Trophoblast cell (in vitro differentiated cells and primary cell): ENCODE measurements around the gene CAPN10.

Experiments
- DNase-seq, 2 donors: peaks; one replicate each; pipeline ENCODE4 v3.0.0-alpha.2; 2016
- H2AFZ ChIP-seq: 2 replicates; pipeline ENCODE4 v1.6.1; 2013; ENCODE audit warnings: low read length, moderate library complexity, mild to moderate bottlenecking; ENCODE audit not compliant: insufficient read depth, poor library complexity
- H2AK5ac ChIP-seq: 2 replicates; pipeline ENCODE4 v1.6.1; 2013; ENCODE audit warnings: mild to moderate bottlenecking, low read length
- H2BK120ac ChIP-seq: 2 replicates; pipeline ENCODE4 v1.6.1; 2013; ENCODE audit warnings: low read length, mild to moderate bottlenecking, moderate library complexity; ENCODE audit not compliant: insufficient read depth, poor library complexity
- H2BK12ac ChIP-seq: 2 replicates; pipeline ENCODE4 v1.6.1; 2013; ENCODE audit warnings: mild to moderate bottlenecking, low read length, moderate library complexity
- H2BK5ac ChIP-seq: 2 replicates; pipeline ENCODE4 v1.6.1; 2013; ENCODE audit warnings: low read length, low read depth, moderate library complexity, mild to moderate bottlenecking; ENCODE audit not compliant: poor library complexity
- H3K14ac ChIP-seq: 2 replicates; pipeline ENCODE4 v1.6.1; 2013; ENCODE audit warnings: mild to moderate bottlenecking, low read length
- H3K18ac ChIP-seq: 2 replicates; pipeline ENCODE4 v1.6.1; 2013; ENCODE audit warnings: mild to moderate bottlenecking, low read length
- H3K23ac ChIP-seq: 2 replicates; pipeline ENCODE4 v1.6.1; 2013; ENCODE audit warnings: low read length
- H3K27ac ChIP-seq: 2 replicates; pipeline ENCODE4 v1.5.1; 2013; ENCODE audit warnings: low read depth, mild to moderate bottlenecking, inconsistent platforms, low read length, moderate library complexity
- H3K27me3 ChIP-seq: 2 replicates; pipeline ENCODE4 v1.6.1; 2013; ENCODE audit warnings: inconsistent platforms, mild to moderate bottlenecking, low read length, moderate library complexity; ENCODE audit not compliant: insufficient read depth
- H3K36me3 ChIP-seq, 2 experiments: 1 replicate in 1 of 2; 2 replicates in 1 of 2; pipeline ENCODE4 v1.6.1; 2013; ENCODE audit warnings: low read length in 2 of 2, mild to moderate bottlenecking in 2 of 2, moderate library complexity in 1 of 2; ENCODE audit not compliant: insufficient read depth in 2 of 2, control insufficient read depth in 1 of 2
- H3K4ac ChIP-seq: 2 replicates; pipeline ENCODE4 v1.6.1; 2013; ENCODE audit warnings: low read depth, mild to moderate bottlenecking, low read length, moderate library complexity
- H3K4me1 ChIP-seq, 2 experiments: 1 replicate in 1 of 2; 2 replicates in 1 of 2; pipeline ENCODE4 v1.6.1; 2013; ENCODE audit warnings: low read length in 2 of 2, mild to moderate bottlenecking in 2 of 2, moderate library complexity in 1 of 2; ENCODE audit not compliant: insufficient read depth in 2 of 2, control insufficient read depth in 1 of 2
- H3K4me2 ChIP-seq: 2 replicates; pipeline ENCODE4 v1.6.1; 2013; ENCODE audit warnings: inconsistent platforms, mild to moderate bottlenecking, low read length, moderate library complexity
- H3K4me3 ChIP-seq: 2 replicates; pipeline ENCODE4 v1.5.1; 2013; ENCODE audit warnings: mild to moderate bottlenecking, low read depth, low read length, inconsistent platforms
- H3K79me1 ChIP-seq: one replicate; pipeline ENCODE4 v1.6.1; 2013; ENCODE audit warnings: low read length
- H3K79me2 ChIP-seq: 2 replicates; pipeline ENCODE4 v1.6.1; 2013; ENCODE audit warnings: low read length, mild to moderate bottlenecking; ENCODE audit not compliant: control insufficient read depth, insufficient read depth, poor library complexity
- H3K9ac ChIP-seq: 2 replicates; pipeline ENCODE4 v1.6.1; 2013; ENCODE audit warnings: mild to moderate bottlenecking, low read length
- H3K9me3 ChIP-seq: 2 replicates; pipeline ENCODE4 v1.6.1; 2013; ENCODE audit warnings: low read depth, mild to moderate bottlenecking, control low read depth, inconsistent platforms, low read length; ENCODE audit not compliant: insufficient read depth
- H4K12ac ChIP-seq: 2 replicates; pipeline ENCODE4 v1.6.1; 2013; ENCODE audit warnings: low read depth, mild to moderate bottlenecking, low read length, moderate library complexity
- H4K8ac ChIP-seq: 2 replicates; pipeline ENCODE4 v1.6.1; 2013; ENCODE audit warnings: low read depth, mild to moderate bottlenecking, low read length, moderate library complexity
- H4K91ac ChIP-seq: one replicate; pipeline ENCODE4 v1.6.1; 2013; ENCODE audit warnings: low read depth, mild to moderate bottlenecking, low read length, moderate library complexity
- WGBS: extraction: QIAGEN DNeasy Blood & Tissue Kit; methylation state at CpG from one replicate; pipeline ENCODE4 v1.1.7; 2013; ENCODE audit warnings: missing lambda C conversion rate; ENCODE audit not compliant: insufficient read length, insufficient coverage; ENCODE audit errors: extremely low coverage; 5-methylcytosine and 5-hydroxymethylcytosine counted together

Gene CAPN10

GRCh38 chr2:240613781-240614180 lies 27.2 kb downstream of the CAPN10 start:
- no peak overlapping the region for H4K8ac ChIP-seq
- no peak overlapping the region for H2AK5ac ChIP-seq
- H4K91ac ChIP-seq, result no peak overlapping the region
- no peak overlapping the region for H3K9ac ChIP-seq
- no peak overlapping the region for H3K4ac ChIP-seq
- H3K9me3 ChIP-seq, result peaks cover 19% of the 10 kb centered on the region
- no peak overlapping the region for H3K4me2 ChIP-seq
- H2BK5ac ChIP-seq, result no peak overlapping the region
- H3K23ac ChIP-seq, result no peak overlapping the region
- H2BK120ac ChIP-seq, result no peak overlapping the region
- no peak overlapping the region for H2AFZ ChIP-seq
- H3K4me3 ChIP-seq, result no peak overlapping the region
- H4K12ac ChIP-seq, result no peak overlapping the region
- H3K27me3 ChIP-seq, result no peaks in the 10 kb centered on the region
- H3K79me1 ChIP-seq, result no peaks in the 10 kb centered on the region
- no peak overlapping the region for H3K18ac ChIP-seq
- H3K4me1 ChIP-seq, result no peaks in the 10 kb centered on the region
- H3K36me3 ChIP-seq, result no peaks in the 10 kb centered on the region
- DNase-seq, result no peak
- no peak overlapping the region for H3K27ac ChIP-seq
- WGBS, result 100% methylated on average over 2 of the region's 4 CpGs
- no peak overlapping the region for H2BK12ac ChIP-seq
- H3K79me2 ChIP-seq, result no peaks in the 10 kb centered on the region
- H3K14ac ChIP-seq, result no peak overlapping the region

- H2AK5ac ChIP-seq, result no peak overlapping the region
- no peaks in the 10 kb centered on the region for H3K79me1 ChIP-seq
- no peak overlapping the region for H3K27ac ChIP-seq
- H3K18ac ChIP-seq, result no peak overlapping the region
- no peak overlapping the region for H3K9ac ChIP-seq
- no peak overlapping the region for H3K23ac ChIP-seq
- no peak overlapping the region for H2AFZ ChIP-seq
- WGBS, result no CpG with 5 or more reads among the region's 9 CpGs
- H3K9me3 ChIP-seq, result peaks cover 19% of the 10 kb centered on the region
- no peak overlapping the region for H2BK12ac ChIP-seq
- no peak overlapping the region for H4K8ac ChIP-seq
- H3K4me3 ChIP-seq, result no peak overlapping the region
- no peak for DNase-seq
- no peaks in the 10 kb centered on the region for H3K36me3 ChIP-seq
- no peak overlapping the region for H3K14ac ChIP-seq
- no peak overlapping the region for H2BK120ac ChIP-seq
- H3K27me3 ChIP-seq, result no peaks in the 10 kb centered on the region
- no peak overlapping the region for H4K91ac ChIP-seq
- H3K79me2 ChIP-seq, result no peaks in the 10 kb centered on the region
- H4K12ac ChIP-seq, result no peak overlapping the region
- H3K4ac ChIP-seq, result no peak overlapping the region
- no peak overlapping the region for H2BK5ac ChIP-seq
- no peaks in the 10 kb centered on the region for H3K4me1 ChIP-seq
- H3K4me2 ChIP-seq, result no peak overlapping the region
These were observed 27.9 kb downstream of the CAPN10 start for GRCh38 chr2:240614391-240614790.

- Histone ChIP-seq H2BK12ac (no peak overlapping the region), H3K4ac (no peak overlapping the region), H4K8ac (no peak overlapping the region), H3K23ac (no peak overlapping the region), H3K27ac (no peak overlapping the region), H3K79me2 (no peaks in the 10 kb centered on the region), H3K4me3 (no peak overlapping the region), H3K18ac (no peak overlapping the region), H4K91ac (no peak overlapping the region), H4K12ac (no peak overlapping the region), H2BK120ac (no peak overlapping the region), H3K14ac (no peak overlapping the region), H3K36me3 (no peaks in the 10 kb centered on the region), H2BK5ac (no peak overlapping the region), H2AFZ (no peak overlapping the region), H3K9ac (no peak overlapping the region), H3K9me3 (peaks cover 19% of the 10 kb centered on the region), H3K4me2 (no peak overlapping the region), H2AK5ac (no peak overlapping the region), H3K27me3 (no peaks in the 10 kb centered on the region), H3K4me1 (no peaks in the 10 kb centered on the region), H3K79me1 (no peaks in the 10 kb centered on the region)
- no CpG with 5 or more reads among the region's 2 CpGs for WGBS
- DNase-seq, result no peak
These were observed 28.9 kb downstream of the CAPN10 start for GRCh38 chr2:240615396-240615795.

- WGBS, result no CpG with 5 or more reads among the region's 20 CpGs
- no peak overlapping the region for H2BK5ac ChIP-seq
- peak overlapping the region; percentile 32 for H3K4me3 ChIP-seq
These were observed 29.4 kb downstream of the CAPN10 start for GRCh38 chr2:240615820-240616547.

More at GRCh38 chr2:240615820-240616547, 29.4 kb downstream of the CAPN10 start:
- H3K79me2 ChIP-seq, result no peaks in the 10 kb centered on the region
- no peak overlapping the region for H2AK5ac ChIP-seq
- no peak overlapping the region for H3K23ac ChIP-seq
- no peak overlapping the region for H3K27ac ChIP-seq
- no peak overlapping the region for H3K4me2 ChIP-seq
- no peak overlapping the region for H2BK120ac ChIP-seq
- H4K8ac ChIP-seq, result no peak overlapping the region
- DNase-seq, result no peak
- no peaks in the 10 kb centered on the region for H3K4me1 ChIP-seq
- H3K36me3 ChIP-seq, result no peaks in the 10 kb centered on the region
- no peak overlapping the region for H3K18ac ChIP-seq
- no peak overlapping the region for H4K12ac ChIP-seq
- no peak overlapping the region for H2BK12ac ChIP-seq
- no peak overlapping the region for H2AFZ ChIP-seq
- peaks cover 21% of the 10 kb centered on the region for H3K9me3 ChIP-seq
- H4K91ac ChIP-seq, result no peak overlapping the region
- H3K27me3 ChIP-seq, result no peaks in the 10 kb centered on the region
- H3K4ac ChIP-seq, result no peak overlapping the region
- no peaks in the 10 kb centered on the region for H3K79me1 ChIP-seq
- H3K9ac ChIP-seq, result no peak overlapping the region
- H3K14ac ChIP-seq, result no peak overlapping the region
